GM12874 (cell line): Measurements from ENCODE around the gene PLCL2.
A peak's percentile ranks its signal among the peaks of the same experiment; 100 is the strongest.

ENCODE experiments used
- TF ChIP-seq, protein P1 (sequence below): IDR thresholded peaks from 2 replicates; pipeline ENCODE4 v1.5.1; 2011; ENCODE audit warnings: low read depth, mild to moderate bottlenecking, control low read depth, low read length, moderate library complexity; ENCODE audit not compliant: insufficient read depth

The PLCL2 gene

DNA sequence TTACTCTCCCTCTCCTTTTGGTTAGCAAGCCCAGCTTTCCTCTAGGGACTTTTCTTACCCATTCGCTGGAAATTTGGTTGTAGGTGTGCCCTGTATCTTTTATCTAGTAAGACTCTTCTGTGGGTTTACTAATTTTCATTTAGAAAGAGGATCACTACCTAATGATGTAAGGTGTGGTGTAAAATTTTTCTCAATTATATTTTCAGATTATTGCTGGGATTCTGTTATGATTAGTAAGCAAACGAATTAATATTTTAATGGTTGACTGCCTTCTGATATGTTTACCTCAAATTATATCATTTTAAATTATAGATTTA, 28.5 kb downstream of the PLCL2 start:
- TF ChIP-seq, protein P1, sequence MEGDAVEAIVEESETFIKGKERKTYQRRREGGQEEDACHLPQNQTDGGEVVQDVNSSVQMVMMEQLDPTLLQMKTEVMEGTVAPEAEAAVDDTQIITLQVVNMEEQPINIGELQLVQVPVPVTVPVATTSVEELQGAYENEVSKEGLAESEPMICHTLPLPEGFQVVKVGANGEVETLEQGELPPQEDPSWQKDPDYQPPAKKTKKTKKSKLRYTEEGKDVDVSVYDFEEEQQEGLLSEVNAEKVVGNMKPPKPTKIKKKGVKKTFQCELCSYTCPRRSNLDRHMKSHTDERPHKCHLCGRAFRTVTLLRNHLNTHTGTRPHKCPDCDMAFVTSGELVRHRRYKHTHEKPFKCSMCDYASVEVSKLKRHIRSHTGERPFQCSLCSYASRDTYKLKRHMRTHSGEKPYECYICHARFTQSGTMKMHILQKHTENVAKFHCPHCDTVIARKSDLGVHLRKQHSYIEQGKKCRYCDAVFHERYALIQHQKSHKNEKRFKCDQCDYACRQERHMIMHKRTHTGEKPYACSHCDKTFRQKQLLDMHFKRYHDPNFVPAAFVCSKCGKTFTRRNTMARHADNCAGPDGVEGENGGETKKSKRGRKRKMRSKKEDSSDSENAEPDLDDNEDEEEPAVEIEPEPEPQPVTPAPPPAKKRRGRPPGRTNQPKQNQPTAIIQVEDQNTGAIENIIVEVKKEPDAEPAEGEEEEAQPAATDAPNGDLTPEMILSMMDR = no peak

DNA sequence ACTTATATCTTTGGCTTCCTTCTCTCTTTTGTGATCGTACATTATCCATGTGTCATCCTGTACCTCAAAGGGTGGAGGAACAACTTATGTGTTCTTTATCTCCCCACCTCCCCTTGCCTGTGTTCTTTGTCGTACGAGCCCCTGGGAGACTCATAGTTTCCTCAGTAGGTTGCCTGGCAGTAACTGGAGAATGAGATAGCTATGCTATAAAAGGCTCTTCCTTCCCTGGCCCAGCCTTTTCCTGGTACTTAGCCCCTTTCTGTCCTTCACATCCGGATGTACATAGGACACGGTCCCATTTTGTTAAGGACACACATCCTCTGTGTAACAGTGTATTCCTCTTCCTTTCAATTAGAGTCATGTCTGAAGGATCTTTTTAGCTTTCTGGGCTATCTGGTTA, 32.1 kb downstream of the PLCL2 start:
- TF ChIP-seq, protein P1 = no peak

DNA sequence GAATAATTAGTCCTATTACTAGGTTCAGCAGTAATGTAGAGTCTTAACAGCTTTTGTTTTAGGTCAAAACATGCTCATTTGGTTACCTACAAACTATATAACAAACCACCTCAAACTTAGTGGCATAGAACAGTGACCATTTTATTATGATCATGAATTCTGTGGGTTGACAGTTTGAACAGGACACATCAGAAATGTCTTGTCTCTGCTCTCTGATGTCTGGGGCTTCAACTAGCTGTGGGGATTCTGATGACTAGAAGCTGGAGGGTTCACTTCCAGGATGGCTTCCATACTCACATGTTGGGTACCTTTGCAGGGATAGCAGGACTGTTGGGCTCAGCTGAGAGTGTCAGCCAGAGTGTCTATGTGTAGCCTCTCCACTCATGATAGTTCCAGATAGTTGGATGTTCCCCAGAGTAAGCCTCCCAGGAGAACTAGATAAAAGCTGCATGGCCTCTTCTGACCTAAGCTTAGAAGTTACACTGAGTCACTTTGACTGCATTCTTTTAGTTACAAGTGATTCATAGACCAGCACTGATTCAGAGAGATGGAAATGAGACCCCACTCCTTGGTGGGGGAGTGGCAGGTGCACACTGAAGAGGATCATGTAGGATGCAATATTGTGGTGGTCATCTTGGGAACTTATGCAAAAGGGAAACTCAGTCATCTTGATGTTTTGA, 32.6 kb downstream of the PLCL2 start:
- TF ChIP-seq, protein P1 = no peak

DNA sequence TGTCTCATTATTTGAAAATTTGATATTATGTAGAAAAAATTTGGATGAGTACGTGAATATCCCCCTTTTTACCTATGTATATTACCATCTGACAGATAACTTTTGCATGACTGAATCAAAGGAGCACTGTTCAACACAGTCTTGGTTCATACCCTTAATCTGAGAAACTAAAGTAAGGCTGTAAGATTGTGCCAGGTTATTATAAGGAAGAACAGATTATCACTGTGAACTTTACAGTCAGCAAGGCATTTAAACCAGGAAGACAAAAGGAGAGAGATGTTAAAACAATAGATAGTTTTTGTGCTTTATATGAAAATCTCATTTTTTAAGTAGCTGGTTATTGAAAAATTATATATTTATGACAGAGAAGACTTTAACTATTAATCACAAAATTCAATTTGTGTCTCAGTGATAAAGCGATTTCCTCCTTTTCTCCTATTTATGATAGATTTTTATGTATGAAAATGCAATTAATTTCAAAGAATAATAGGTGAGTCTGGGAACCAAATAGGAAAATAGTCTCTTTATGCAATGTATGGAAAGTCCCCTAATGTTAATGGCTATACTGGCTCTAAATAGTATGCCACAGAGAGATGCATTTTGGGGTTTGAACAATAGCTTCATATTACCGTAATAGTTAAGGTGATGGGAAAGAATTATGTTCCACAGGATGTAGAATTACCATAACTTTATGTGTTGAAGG, 33.4 kb downstream of the PLCL2 start:
- TF ChIP-seq, protein P1 = no peak

DNA sequence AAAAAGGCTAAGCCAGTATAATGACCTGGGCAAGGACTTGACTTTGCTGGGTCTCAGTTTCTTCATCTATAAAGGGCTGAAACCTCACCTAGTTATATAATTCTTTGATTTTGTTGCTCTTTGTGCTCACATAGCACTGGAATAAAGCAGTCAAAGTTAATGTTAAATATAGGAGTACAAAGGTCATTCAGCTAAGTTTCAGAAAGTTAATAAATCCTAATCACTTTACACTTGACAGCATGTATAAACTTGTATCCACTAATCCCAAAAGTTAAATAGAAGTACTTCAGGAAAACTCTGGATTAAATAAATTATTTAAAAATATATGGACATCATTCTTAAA, 33.9 kb downstream of the PLCL2 start:
- TF ChIP-seq, protein P1 = no peak

DNA sequence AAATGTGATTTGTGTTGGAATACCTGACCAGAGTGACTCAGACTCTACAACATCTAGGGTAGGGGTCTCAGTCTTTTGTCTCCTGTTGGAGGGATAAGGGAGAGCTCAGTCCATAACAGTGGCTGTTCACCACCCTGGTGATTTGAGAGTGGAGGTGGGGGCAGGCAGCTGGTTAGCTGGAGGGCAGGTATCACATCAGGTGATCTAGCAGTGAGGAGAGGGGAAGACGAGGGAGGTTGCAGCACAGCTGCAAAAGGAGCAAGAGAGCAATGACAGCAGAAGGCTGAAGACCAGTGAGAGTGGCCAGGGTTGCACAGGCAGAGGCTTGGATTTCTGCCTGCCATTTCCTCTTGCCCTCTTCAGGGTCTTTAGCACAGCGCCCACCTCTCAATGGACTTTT, 38.4 kb downstream of the PLCL2 start:
- TF ChIP-seq, protein P1 = no peak

DNA sequence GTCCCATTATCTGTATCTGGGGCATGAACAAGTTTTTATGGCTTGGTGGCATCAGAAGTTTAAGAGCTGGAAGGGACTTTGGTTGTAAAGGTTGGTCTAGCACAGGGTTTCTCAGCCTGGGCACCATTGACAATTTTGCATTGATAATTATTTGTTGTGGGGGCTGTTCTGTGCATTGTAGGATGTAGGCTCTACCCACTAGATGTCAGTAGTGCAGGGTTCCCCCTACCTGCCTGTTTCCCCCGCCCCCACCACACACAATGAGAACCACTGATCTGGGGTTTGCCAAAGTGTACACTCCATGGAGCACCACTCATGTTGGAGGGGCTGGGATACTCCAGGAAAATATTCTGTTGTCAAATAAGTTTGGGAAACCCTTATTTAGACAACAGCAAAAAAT, 42.7 kb downstream of the PLCL2 start:
- TF ChIP-seq, protein P1 = peak; percentile 55
